Tibial artery (tissue), 4 donors: ENCODE results near the gene RACK1.

Source experiments
- DNase-seq, 2 donors: peaks; one replicate each; pipeline ENCODE4 v3.0.0-alpha.2; 2019
- H3K27ac ChIP-seq, 2 donors: fragments of 200-600 bp; sonication (generic) in 1 of 2; 1 replicate in 1 of 2; 2 replicates in 1 of 2; pipeline ENCODE4 v1.5.1; 2018 to 2019; ENCODE audit warnings: mild to moderate bottlenecking in 1 of 2
- H3K27me3 ChIP-seq, 2 donors: fragments of 200-600 bp; sonication (generic) in 1 of 2; one replicate each; pipeline versions ENCODE4 v1.5.1 to v1.6.0; 2016 to 2019
- H3K36me3 ChIP-seq, 3 donors: fragments of 200-600 bp; sonication (generic) in 2 of 3; one replicate each; pipeline ENCODE4 v1.5.1; 2016 to 2019; ENCODE audit warnings: mild to moderate bottlenecking in 2 of 3
- H3K4me1 ChIP-seq, 4 donors: fragments of 200-600 bp; sonication (generic) in 2 of 4; 1 replicate in 3 of 4; 2 replicates in 1 of 4; pipeline ENCODE4 v1.5.1; 2016 to 2019
- H3K4me3 ChIP-seq, 2 donors: fragments of 200-600 bp; sonication (generic) in 1 of 2; 1 replicate in 1 of 2; 2 replicates in 1 of 2; pipeline ENCODE4 v1.5.1; 2018 to 2019; ENCODE audit warnings: mild to moderate bottlenecking in 2 of 2
- H3K9me3 ChIP-seq, 3 donors: fragments of 200-600 bp; sonication (generic) in 1 of 3; one replicate each; pipeline ENCODE4 v1.5.1; 2016 to 2019
- intact Hi-C: fragments of 100-400 bp; cut with DNase I; formaldehyde crosslinking; loops from one replicate; pipeline ENCODE4 v1.15.0; 2023; ENCODE audit warnings: low total_unique reads
- TF ChIP-seq, protein P1 (sequence below), 2 experiments: fragments of 200-600 bp in 1 of 2; fragments of 450-650 bp in 1 of 2; IDR thresholded peaks; one replicate each; pipeline ENCODE4 v1.5.1; 2017 to 2019; ENCODE audit warnings: antibody characterized with exemption in 2 of 2, mild to moderate bottlenecking in 1 of 2, moderate library complexity in 1 of 2

Gene RACK1

DNA sequence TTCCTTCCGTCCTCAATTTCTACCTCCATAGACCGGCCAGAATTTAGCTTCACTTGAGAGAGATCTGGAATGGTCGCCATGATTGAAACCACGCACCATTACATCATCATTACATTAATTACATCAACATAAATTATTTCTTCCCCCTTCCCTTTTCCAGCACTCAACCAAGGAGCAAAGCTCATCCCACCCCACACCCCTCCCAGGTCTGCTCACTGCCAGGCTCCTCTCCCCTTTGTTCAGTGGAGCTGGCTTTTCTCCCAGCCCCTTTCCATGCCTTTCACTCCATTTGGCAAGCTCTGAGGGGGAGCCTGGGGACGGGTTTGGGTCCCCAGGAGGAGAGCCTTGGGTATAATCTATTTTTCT is 8.4 kb downstream of the RACK1 start:
- Histone ChIP-seq H3K36me3 (peaks cover 53 to 99% (median 84%) of the 10 kb centered on the region in 3 donors), H3K4me3 (no peak overlapping the region), H3K4me1 (peaks cover 0 to 8% (median 3%) of the 10 kb centered on the region in 4 donors), H3K9me3 (no peaks in the 10 kb centered on the region), H3K27ac (no peak overlapping the region), H3K27me3 (no peaks in the 10 kb centered on the region)
- intact Hi-C loops, result no loop called here
- DNase-seq, result peak in 1 of 2 donors; percentile 38
- TF ChIP-seq, protein P1, sequence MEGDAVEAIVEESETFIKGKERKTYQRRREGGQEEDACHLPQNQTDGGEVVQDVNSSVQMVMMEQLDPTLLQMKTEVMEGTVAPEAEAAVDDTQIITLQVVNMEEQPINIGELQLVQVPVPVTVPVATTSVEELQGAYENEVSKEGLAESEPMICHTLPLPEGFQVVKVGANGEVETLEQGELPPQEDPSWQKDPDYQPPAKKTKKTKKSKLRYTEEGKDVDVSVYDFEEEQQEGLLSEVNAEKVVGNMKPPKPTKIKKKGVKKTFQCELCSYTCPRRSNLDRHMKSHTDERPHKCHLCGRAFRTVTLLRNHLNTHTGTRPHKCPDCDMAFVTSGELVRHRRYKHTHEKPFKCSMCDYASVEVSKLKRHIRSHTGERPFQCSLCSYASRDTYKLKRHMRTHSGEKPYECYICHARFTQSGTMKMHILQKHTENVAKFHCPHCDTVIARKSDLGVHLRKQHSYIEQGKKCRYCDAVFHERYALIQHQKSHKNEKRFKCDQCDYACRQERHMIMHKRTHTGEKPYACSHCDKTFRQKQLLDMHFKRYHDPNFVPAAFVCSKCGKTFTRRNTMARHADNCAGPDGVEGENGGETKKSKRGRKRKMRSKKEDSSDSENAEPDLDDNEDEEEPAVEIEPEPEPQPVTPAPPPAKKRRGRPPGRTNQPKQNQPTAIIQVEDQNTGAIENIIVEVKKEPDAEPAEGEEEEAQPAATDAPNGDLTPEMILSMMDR (IDR thresholded peaks at IDR 0.05), result no peak

DNA sequence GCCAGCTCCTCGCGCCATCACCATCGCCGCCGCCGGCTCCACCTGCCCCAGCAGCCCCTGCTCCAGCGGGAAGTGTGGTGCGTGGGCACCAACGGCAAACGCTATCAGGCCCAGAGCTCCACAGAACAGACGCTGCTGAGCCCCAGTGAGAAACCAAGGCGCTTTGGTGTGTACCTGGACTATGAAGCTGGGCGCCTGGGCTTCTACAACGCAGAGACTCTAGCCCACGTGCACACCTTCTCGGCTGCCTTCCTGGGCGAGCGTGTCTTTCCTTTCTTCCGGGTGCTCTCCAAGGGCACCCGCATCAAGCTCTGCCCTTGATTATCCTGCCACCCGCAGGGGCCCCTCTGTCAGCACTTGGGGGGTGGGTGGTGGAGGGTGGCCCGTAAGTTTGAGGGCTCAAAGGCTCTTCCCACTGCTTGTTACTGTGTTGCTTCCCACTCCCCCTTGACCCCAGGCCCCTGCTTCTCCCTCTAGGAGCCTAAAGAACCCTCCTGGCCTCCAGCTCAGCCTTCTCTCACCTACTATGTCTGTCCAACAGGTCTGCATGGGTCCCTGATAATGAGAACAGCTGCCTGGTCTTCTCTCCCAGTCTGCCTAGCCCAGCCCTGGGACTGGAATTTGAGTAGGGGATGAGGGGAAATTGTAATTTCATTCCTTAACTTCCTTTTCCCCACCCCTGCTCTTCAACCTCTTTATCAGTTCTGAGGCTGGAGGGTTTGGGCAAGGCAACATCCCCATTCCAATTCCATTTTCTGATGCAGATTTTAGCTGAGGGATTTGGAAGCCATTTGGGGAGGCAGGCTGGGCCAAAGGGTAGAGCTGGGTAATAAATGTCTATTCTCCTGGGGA is 9.0 kb downstream of the RACK1 start:
- intact Hi-C loops, result no loop called here
- H3K27me3 ChIP-seq, result no peaks in the 10 kb centered on the region
- H3K4me3 ChIP-seq, result no peak overlapping the region
- peaks cover 0 to 3% (median 0%) of the 10 kb centered on the region in 4 donors for H3K4me1 ChIP-seq
- DNase-seq, result peak in 1 of 2 donors; percentile 53
- TF ChIP-seq, protein P1 (IDR thresholded peaks at IDR 0.05), result no peak
- no peaks in the 10 kb centered on the region for H3K9me3 ChIP-seq
- peaks cover 48 to 93% (median 78%) of the 10 kb centered on the region in 3 donors for H3K36me3 ChIP-seq
- no peak overlapping the region for H3K27ac ChIP-seq

DNA sequence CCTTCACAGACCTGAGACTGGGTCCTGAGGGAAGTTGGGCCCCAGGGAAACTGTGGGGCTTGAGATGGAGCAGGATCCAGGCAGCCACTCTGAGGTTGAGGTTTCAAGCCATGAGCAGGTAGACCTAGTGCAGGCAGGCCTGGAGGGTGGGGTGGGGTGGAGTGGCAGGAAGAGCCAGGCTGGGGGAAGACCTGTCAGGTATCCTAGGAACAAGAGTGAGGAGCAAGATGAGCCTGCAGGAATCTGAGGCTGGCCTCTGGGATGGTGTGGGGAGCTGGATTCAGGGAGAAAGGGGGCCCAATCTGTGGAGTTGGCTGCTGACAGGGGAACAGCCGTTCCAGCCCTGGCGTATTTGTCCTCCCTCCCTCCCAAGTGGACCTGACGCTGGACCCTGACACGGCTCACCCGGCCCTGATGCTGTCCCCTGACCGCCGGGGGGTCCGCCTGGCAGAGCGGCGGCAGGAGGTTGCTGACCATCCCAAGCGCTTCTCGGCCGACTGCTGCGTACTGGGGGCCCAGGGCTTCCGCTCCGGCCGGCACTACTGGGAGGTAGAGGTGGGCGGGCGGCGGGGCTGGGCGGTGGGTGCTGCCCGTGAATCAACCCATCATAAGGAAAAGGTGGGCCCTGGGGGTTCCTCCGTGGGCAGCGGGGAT is 9.8 kb downstream of the RACK1 start:
- Histone ChIP-seq H3K4me3 (no peak overlapping the region), H3K9me3 (no peaks in the 10 kb centered on the region), H3K4me1 (no peaks in the 10 kb centered on the region), H3K36me3 (peaks cover 40 to 89% (median 70%) of the 10 kb centered on the region in 3 donors), H3K27me3 (no peaks in the 10 kb centered on the region), H3K27ac (no peak overlapping the region)
- TF ChIP-seq, protein P1 (IDR thresholded peaks at IDR 0.05), result no peak
- DNase-seq, result peak in 1 of 2 donors; percentile 35
- intact Hi-C loops, result no loop called here

DNA sequence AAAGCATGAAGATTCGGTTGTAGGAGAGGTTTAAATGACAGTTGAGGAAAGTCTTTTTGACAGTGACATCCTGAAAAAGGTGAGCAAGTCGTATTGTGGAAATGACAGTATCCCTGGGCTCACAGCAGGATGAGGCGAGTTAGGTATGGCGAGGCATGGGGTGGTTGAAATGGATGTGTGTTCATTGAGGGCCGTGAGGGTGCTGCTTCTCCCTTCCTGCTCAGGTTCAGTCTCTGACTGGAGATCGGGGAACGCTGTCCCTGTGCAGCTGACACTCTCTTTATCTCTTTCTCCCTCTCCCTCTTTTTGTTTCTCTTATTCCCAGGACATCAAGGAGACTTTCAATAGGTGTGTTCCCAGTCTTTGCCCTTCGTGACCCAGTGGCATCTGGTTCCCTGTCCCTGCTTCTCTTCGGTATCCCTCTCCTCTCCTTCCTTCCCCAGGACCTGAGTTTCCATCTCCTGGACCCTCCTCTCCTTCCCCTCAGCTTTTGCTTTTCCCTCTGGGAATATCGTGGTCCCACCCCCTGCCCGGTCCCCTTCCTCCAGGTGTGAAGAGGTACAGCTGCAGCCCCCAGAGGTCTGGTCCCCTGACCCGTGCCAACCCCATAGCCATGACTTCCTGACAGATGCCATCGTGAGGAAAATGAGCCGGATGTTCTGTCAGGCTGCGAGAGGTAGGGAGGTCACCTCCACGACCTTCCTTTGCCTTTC is 10.5 kb downstream of the RACK1 start:
- Histone ChIP-seq H3K27ac (no peak overlapping the region), H3K9me3 (no peaks in the 10 kb centered on the region), H3K4me3 (no peak overlapping the region), H3K27me3 (no peaks in the 10 kb centered on the region), H3K4me1 (no peaks in the 10 kb centered on the region), H3K36me3 (peaks cover 33 to 83% (median 64%) of the 10 kb centered on the region in 3 donors)
- DNase-seq, result peak in 1 of 2 donors; percentile 40
- intact Hi-C loops, result no loop called here
- TF ChIP-seq, protein P1 (IDR thresholded peaks at IDR 0.05), result no peak

DNA sequence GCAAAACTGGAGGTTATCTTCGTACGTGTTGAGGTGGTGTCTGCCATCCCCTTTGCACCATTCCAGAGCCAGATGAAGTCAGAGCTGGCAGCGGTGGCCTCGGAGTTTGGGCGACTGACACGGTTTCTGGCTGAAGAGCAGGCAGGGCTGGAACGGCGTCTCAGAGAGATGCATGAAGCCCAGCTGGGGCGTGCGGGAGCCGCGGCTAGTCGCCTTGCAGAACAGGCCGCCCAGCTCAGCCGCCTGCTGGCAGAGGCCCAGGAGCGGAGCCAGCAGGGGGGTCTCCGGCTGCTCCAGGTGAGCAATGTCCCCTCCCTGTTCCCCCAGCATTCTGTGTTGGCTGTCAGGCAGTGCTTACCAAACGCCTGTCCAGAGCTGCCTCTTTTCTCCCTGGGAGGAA is 11.1 kb downstream of the RACK1 start:
- Histone ChIP-seq H3K27me3 (no peaks in the 10 kb centered on the region), H3K27ac (no peak overlapping the region), H3K36me3 (peaks cover 27 to 81% (median 57%) of the 10 kb centered on the region in 3 donors), H3K4me1 (no peaks in the 10 kb centered on the region), H3K9me3 (no peaks in the 10 kb centered on the region), H3K4me3 (no peak overlapping the region)
- TF ChIP-seq, protein P1 (IDR thresholded peaks at IDR 0.05), result no peak
- no peak for DNase-seq
- intact Hi-C loops, result no loop called here
